Measurements from ENCODE around the gene SKAP2. TPM values are rescaled to one million over a fixed set of nuclear protein-coding genes. Genes with fewer than 3 reads are reported as not detected.

The SKAP2 gene
- total and polyA plus RNA-seq, 10 of the 15 experiments (the other 5 are each of a cell fraction or from before 2014, with no cell fraction given) = 10.9 to 40.6 (median 23.5) TPM

DNA sequence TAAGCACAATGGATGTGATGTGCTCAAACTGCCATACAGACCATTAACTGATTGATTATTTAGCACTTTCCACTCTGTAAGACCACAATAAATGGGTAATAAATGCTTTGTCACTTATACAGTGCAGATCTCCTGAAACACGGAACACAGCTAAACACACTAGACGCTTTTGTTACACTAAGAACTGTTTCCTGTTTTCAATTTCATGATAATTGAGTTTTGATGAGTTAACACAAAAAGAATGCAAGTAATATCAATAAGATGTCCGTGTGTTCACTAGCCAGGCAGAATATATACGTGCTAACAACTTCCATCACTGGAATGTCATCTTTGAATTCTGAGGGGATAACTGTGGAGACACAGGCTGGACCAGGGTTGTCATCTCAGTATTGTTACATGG, 178.8 kb downstream of the SKAP2 start (continued):
- TF ChIP-seq, protein P1, sequence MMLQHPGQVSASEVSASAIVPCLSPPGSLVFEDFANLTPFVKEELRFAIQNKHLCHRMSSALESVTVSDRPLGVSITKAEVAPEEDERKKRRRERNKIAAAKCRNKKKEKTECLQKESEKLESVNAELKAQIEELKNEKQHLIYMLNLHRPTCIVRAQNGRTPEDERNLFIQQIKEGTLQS (IDR thresholded peaks at IDR 0.05; ENCODE audit: borderline replicate concordance, extremely low read depth, low read depth, low read length) = no peak

GRCh38 chr7:26684447-26684846, 179.9 kb downstream of the SKAP2 start:
- FAIRE-seq (no peak), ATAC-seq (no peak), DNase-seq (ENCODE audit: low read depth, low spot score) (no peak)
- no peaks in the 10 kb centered on the region for H3K27me3 ChIP-seq (replicated peaks in 1 of 2; ENCODE audit: control insufficient read depth in 2 of 2, insufficient read depth in 2 of 2, low read length in 1 of 2)
- H3K4me3 ChIP-seq = no peak overlapping the region
- H4K20me1 ChIP-seq (ENCODE audit: control insufficient read depth, insufficient read depth) = no peaks in the 10 kb centered on the region
- SMC1A ChIA-PET (ENCODE audit: uncharacterized antibody, unreplicated experiment) = interaction anchor here (0.9 to 1.4 kb wide), 2 partner anchors 9 to 495 kb away, joined by 4 to 5 read pairs; no protein-coding TSS in a partner anchor
- BruUV-seq (replicated peaks) = no TSS peak
- H3K4me2 ChIP-seq (ENCODE audit: control insufficient read depth, insufficient read depth) = no peak overlapping the region
- CTCF ChIA-PET = interaction anchor here (0.5 to 3.7 kb wide), 6 partner anchors 12 to 474 kb away, joined by 3 to 21 read pairs (median 3); no protein-coding TSS in a partner anchor
- no peaks in the 10 kb centered on the region for H3K9me3 ChIP-seq (replicated peaks; ENCODE audit: control insufficient read depth, insufficient read depth, low read length)
- RAD21 ChIA-PET (ENCODE audit: unreplicated experiment) = interaction anchor here (0.9 kb wide), 1 partner anchor 477 kb away, joined by 4 read pairs; no protein-coding TSS in a partner anchor
- intact Hi-C loops (cut with micrococcal nuclease; ENCODE audit: unreplicated experiment) = no loop called here
- 58% methylated on average over 3 of the region's 3 CpGs for WGBS (ENCODE audit: insufficient coverage, insufficient replicate concordance, low lambda C conversion rate, missing lambda C conversion rate)
- no peaks in the 10 kb centered on the region for H3K36me3 ChIP-seq (ENCODE audit: control insufficient read depth in 2 of 2, insufficient read depth in 2 of 2, low read length in 1 of 2)
- peaks cover 14% of the 10 kb centered on the region; the same call in 1 of the 2 replicates for H3K4me1 ChIP-seq (ENCODE audit: control insufficient read depth, insufficient read depth, low read length)
- in situ Hi-C loops (cut with MboI) = no loop called here
- TF ChIP-seq CBFB (IDR thresholded peaks at IDR 0.05; ENCODE audit: low read depth) = no peak
- no peak for TF ChIP-seq CEBPB (IDR thresholded peaks at IDR 0.05; ENCODE audit: borderline replicate concordance in 1 of 2, low read depth in 2 of 2, low read length in 2 of 2)
- no peak for TF ChIP-seq EED (IDR thresholded peaks at IDR 0.05; ENCODE audit: low read depth)
- TF ChIP-seq, protein P2, sequence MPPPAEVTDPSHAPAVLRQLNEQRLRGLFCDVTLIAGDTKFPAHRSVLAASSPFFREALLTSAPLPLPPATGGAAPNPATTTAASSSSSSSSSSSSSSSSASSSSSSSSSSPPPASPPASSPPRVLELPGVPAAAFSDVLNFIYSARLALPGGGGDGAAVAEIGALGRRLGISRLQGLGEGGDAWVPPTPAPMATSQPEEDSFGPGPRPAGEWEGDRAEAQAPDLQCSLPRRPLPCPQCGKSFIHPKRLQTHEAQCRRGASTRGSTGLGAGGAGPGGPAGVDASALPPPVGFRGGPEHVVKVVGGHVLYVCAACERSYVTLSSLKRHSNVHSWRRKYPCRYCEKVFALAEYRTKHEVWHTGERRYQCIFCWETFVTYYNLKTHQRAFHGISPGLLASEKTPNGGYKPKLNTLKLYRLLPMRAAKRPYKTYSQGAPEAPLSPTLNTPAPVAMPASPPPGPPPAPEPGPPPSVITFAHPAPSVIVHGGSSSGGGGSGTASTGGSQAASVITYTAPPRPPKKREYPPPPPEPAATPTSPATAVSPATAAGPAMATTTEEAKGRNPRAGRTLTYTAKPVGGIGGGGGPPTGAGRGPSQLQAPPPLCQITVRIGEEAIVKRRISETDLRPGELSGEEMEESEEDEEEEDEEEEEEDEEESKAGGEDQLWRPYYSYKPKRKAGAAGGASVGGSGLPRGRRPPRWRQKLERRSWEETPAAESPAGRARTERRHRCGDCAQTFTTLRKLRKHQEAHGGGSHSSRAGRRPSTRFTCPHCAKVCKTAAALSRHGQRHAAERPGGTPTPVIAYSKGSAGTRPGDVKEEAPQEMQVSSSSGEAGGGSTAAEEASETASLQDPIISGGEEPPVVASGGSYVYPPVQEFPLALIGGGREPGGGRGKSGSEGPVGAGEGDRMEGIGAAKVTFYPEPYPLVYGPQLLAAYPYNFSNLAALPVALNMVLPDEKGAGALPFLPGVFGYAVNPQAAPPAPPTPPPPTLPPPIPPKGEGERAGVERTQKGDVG (CRISPR knock-in tag; IDR thresholded peaks at IDR 0.05) = no peak
- TF ChIP-seq CHD2 (IDR thresholded peaks at IDR 0.05; ENCODE audit: borderline replicate concordance, low read depth, low read length) = no peak
- no peak for TF ChIP-seq ETV6 (conservative IDR thresholded peaks at IDR 0.05 in 1 of 2, IDR thresholded peaks at IDR 0.05 in 1 of 2; ENCODE audit: borderline replicate concordance in 1 of 2, low read depth in 1 of 2)
- no peak for TF ChIP-seq IRF3 (IDR thresholded peaks at IDR 0.05)
- TF ChIP-seq STAT1 (conservative IDR thresholded peaks at IDR 0.05) = no peak
- no peak for TF ChIP-seq GABPA (IDR thresholded peaks at IDR 0.05; ENCODE audit: low read depth)
- no peak for TF ChIP-seq RFX5 (IDR thresholded peaks at IDR 0.05; ENCODE audit: low read depth, low read length)
- no peak for TF ChIP-seq RB1 (IDR thresholded peaks at IDR 0.05; ENCODE audit: borderline replicate concordance)
- TF ChIP-seq NFYB (IDR thresholded peaks at IDR 0.05; ENCODE audit: insufficient read depth, low read depth, low read length) = no peak
- no peak for TF ChIP-seq MEF2B (IDR thresholded peaks at IDR 0.05; ENCODE audit: partially characterized antibody, poor library complexity, severe bottlenecking)
- TF ChIP-seq RBBP5 (conservative IDR thresholded peaks at IDR 0.05) = no peak
- no peak for TF ChIP-seq ATF7 (IDR thresholded peaks at IDR 0.05; ENCODE audit: low read depth)
- TF ChIP-seq ZZZ3 (IDR thresholded peaks at IDR 0.05; ENCODE audit: control insufficient read depth, insufficient read length, low read depth) = no peak
- TF ChIP-seq ZNF207 (IDR thresholded peaks at IDR 0.05; ENCODE audit: borderline replicate concordance) = no peak
- no peak for TF ChIP-seq YBX1 (IDR thresholded peaks at IDR 0.05)
- H2AFZ ChIP-seq (ENCODE audit: control insufficient read depth, low read depth, low read length) = no peak overlapping the region
- no peak overlapping the region for H3K9ac ChIP-seq (ENCODE audit: control insufficient read depth, insufficient read depth, low read length)
- no peak overlapping the region for H3K27ac ChIP-seq (ENCODE audit: control insufficient read depth, insufficient read depth)
- no peaks in the 10 kb centered on the region for H3K79me2 ChIP-seq (ENCODE audit: control insufficient read depth, insufficient read depth, low read length)
- POLR2A ChIA-PET = interaction anchor here (0.6 kb wide), 1 partner anchor 412 kb away, joined by 3 read pairs; no protein-coding TSS in a partner anchor

Measured in GM12878 (cell line).